GM19351 (cell line): Measurements from ENCODE around the gene CDH23.

Experiments used
- ATAC-seq: cut with Tn5 transposase; IDR thresholded peaks from one replicate; pipeline ENCODE4 v1.9.1; 2021; ENCODE audit warnings: mild to moderate bottlenecking, moderate library complexity; ENCODE audit not compliant: unreplicated experiment

The CDH23 gene

DNA sequence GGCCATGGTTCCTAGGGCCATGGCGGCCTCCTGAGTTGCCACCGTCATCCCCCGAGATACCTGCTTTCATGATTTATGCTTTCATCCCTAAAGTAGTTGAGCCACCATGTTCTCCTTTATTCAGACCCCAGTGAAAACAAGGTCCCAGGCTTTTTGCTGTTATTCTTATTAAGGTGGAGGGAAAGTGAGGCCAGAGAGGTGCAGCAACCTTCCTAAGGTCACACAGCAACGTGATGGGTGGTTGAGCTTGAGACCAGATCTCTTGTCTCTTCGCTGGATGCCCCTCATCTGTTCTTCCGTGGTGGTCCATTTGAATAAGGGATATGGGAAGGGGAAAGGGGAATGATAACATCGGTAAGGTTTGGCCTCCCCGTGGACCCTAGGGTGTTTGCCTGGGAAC lies 180.6 kb downstream of the CDH23 start:
- no peak for ATAC-seq

DNA sequence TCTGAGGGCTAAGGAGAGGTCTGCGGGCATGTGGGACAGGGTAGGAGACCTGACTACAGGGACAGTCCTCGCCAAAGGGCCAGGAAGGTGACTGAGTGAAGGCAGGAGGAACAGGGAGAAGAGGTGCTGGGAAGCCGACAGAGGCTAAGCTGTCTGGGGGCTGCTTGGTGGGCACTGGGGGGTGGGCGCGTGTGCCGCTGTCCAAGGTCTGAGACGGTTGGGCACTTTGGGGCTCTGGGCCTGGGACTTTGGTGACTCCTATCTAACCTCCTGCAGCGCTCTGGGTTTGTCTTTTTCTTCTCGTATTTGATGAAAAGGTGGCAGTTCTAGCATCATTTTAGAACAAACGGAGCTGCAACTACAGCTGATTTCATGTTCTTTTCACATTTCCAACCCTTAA lies 181.3 kb downstream of the CDH23 start:
- no peak for ATAC-seq

DNA sequence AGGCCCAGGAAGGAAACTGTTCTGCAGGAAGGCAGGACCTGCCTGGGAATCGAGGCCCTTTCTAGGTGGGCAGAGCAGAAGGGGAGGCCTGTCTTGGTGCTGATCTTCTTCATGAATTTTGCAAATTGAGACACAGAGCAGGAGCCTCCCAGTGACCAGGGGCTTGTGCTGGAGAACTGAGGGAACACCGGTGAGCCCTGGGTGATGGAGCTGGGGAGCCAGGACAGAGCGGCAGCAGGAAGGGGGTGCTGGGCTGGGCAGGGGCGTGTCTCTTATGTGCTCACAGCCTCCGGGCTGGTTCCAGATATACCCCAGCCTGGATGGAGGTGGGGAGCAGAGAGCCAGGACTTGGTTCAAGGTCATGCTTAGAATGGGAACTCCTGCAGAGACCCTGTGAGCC lies 182.9 kb downstream of the CDH23 start:
- no peak for ATAC-seq

DNA sequence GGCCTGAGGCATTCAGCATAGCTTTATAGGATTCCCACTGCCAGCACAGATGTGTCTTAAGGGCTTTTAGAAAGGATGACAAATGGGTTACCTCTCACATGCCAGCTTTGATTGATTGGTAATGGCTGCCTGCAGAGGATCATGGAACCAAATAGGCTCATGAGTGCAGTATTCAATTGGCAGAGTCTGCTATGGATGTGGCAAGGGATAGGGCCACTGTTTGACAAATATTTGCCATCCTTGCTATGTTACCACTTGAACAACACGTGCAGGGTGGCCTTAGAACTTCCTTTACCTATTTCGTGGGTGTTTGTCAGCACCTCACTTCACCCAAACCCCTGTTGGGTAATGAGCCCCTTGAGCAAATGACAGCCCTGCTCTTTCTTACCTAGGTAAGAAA lies 183.7 kb downstream of the CDH23 start:
- ATAC-seq: no peak

DNA sequence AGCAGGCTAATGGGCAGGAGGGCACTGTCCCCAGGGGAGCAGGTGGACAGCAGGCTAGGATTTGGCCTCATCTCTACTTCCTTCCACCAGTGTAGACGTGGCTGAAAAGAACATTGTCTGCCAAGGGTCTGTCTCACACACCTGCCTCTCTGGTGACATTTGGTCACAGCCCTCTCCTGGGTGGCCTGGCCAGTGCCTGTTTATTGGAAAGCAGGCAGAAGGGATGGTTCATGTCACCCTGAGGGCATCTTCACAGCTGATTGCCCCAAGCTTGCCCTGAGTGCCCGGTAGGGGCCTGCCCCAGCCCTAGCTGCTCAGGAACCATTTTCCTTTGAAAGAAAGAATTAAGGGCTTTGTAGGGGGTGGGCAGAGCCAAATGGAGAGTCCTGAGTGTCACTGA lies 184.2 kb downstream of the CDH23 start:
- ATAC-seq: no peak

DNA sequence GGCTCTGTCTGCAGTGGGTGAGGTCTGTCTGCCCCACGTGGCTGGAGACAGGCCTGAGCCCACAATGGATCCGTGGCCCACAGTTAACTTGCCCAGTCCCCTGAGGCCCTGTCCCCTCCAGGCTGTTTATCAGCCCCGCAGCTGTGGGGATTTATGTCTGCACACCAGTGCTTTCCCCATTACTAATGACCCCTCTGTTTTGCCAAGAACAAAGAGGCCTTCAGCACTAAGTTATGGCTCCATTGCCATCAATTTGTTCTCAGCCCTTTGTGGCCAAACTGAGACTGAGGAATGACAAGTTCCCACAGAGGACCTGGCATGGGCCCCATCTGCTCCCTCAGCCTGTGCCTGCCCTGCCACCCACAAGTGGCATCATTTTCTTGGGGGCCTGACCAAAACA lies 184.7 kb downstream of the CDH23 start:
- no peak for ATAC-seq

DNA sequence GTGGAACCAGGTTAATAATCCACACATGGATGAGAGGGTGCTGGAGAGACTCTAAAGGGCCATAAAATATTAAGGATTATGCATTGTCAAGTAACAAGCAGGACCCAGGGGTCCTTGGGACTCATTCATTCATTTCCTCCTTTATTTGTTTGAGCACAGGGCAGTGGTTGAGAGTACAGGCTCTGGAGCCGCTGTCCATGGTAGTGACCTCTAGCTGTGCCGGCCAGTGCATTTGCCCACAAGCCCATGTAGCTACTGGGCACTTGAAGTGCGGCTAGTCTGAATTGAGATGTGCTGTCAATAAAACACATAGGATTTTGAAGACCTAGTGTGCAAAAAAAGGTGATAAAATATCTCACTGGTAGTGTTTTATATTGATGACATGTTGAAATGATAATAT lies 185.3 kb downstream of the CDH23 start:
- ATAC-seq: no peak

DNA sequence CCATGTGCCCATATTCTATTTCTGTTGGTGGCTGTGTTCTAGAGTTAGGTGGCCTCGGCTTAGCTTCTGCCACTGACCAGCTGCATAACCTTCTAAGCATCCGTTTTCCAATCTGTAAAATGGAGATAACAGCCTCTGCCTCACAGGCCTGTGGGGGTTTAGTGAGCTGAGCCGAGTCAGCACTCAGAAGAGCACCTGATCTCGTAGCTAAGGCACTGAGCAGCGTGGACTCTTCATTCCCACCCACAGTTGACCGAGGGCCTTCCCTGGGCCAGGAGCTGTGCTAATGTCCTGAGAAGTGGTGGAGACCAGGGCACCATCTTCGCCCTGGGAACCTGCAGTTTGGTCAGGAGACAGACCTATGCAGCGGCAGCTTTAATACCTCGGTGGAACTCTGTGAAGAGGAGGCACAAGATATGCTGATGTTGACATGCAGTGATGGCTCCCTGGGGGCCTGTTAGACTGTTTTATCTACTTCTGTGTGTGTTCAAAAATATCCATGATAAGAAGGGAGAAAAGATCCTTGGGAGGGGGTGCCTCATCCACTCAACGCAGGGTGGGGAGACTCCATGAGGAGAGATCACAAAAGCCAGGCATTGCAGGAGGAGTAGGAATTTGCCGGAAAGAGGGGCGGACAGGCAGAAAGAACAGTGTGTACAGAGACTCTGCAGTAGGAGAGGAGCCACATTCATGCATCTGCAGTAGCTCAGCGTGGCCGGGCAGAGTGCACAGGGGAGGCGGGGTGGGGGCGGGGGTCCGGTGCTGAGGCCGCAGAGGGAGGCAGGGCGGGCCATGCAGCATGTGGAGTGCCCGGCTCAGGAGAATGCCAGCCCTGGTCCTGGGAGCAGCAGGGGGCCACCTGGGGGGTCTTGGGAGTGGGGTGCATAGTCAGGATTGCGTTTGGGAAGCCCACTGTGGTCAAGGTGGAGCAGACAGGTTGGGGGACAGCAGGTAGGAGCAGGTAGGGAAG lies 186.1 kb downstream of the CDH23 start:
- no peak for ATAC-seq

DNA sequence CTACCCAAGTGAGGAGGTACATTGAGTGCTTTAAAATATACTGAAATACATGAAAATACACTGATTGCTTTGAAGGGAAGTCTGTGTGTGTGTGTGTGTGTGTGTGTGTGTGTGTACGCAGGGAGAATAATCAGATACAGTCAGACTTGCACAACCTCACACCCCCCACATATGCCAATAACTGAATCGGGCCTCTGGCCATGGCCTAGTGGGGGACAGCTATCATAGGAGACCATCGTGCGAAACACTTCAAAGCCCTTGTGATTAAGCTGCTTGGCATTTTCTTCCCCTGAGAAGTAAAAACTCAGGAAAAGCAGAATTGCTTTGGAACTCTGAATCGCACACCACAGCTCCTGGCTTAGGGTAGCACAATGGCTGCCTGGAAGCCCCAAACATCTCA lies 187.7 kb downstream of the CDH23 start:
- no peak for ATAC-seq

DNA sequence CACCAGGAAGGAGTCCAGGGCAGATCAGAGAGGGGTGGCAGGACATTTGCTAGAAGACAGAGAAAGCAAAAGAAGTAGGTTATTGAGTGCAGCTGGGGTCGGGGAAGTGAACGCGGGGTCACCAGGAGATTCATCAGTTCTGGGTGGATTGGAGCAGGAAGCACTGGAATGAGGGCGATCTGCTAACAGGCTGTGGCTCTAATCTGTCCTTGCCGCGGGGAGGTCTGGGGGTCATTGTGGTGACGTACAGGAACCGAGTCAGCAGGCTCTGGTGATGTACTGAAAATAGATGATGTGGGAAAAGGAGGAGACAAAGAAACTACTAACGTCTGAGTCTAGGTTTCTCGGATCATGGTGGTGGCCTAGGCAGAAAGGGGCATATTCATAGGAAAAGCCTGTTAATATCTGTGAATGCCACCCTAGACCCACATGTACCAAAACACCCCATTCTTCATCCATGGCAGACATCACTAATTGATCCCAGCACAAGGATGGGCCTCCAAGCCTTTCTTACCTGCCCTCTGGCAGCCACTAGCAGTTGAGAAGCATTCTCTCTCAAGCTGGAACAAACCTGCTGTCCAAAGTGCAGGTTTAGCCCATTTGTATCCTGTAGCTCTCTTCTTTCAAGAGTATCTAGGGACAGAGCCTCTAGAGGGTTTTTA lies 188.3 kb downstream of the CDH23 start:
- no peak for ATAC-seq

GRCh38 chr10:71585564-71586290 lies 189.0 kb downstream of the CDH23 start:
- ATAC-seq: no peak

- no peak for ATAC-seq
Observed at GRCh38 chr10:71587941-71588573, 191.3 kb downstream of the CDH23 start.

GRCh38 chr10:71588685-71589084 lies 192.0 kb downstream of the CDH23 start:
- no peak for ATAC-seq

GRCh38 chr10:71589617-71590551 lies 193.2 kb downstream of the CDH23 start:
- ATAC-seq: no peak

GRCh38 chr10:71590781-71591350 lies 194.1 kb downstream of the CDH23 start:
- ATAC-seq: no peak

GRCh38 chr10:71594934-71595571 lies 198.3 kb downstream of the CDH23 start:
- no peak for ATAC-seq

- no peak for ATAC-seq
Observed at GRCh38 chr10:71595649-71596048, 198.9 kb downstream of the CDH23 start.

DNA sequence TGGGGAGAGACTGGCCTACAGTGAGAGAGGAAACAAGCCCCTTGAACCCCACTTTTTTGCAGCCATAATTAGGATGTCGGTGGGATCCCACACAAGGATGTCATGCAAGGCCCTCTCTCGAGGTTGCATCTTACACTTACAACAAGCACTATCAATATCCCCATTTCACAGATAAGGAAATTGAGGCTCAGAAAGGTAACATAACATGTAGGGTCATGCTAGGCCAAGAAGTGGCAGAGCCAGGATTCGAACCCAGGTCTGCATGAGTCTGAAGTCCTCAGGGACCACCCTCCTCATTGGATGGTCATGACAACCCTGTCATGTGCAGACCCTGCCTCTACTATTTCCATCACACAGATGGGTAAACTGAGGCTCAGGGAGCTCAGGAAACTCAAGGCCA lies 199.4 kb downstream of the CDH23 start:
- ATAC-seq: no peak

DNA sequence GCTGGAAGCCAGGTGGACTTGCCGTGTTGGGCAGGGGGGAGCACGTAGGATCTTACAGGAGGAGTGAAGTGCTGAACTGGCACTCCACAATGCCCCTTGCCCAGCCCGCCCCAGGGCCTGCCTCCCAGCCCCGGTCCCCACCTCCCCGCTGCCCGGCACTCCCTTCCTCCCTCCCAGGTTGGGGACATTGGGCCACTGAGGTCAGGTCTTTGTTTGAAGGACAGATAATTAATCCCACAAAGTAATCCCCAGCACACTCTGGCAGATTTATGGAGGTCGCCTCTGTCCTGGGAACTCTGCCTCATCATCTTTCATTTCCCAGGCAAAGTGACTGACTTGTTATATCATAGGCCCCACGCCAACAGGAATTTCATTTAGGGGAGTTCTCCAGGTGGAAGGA lies 200.0 kb downstream of the CDH23 start:
- no peak for ATAC-seq
